GM19043 (cell line): ENCODE data around the gene PYROXD2.
"Not testable (repeated sequence)": the region's sequence is repeated elsewhere in the genome, so short reads cannot be mapped to it uniquely, and the experiment has no call there.

Source experiments
- ATAC-seq: cut with Tn5 transposase; IDR thresholded peaks from one replicate; pipeline ENCODE4 v1.9.1; 2021; ENCODE audit warnings: low read depth; ENCODE audit not compliant: unreplicated experiment

The PYROXD2 gene

DNA sequence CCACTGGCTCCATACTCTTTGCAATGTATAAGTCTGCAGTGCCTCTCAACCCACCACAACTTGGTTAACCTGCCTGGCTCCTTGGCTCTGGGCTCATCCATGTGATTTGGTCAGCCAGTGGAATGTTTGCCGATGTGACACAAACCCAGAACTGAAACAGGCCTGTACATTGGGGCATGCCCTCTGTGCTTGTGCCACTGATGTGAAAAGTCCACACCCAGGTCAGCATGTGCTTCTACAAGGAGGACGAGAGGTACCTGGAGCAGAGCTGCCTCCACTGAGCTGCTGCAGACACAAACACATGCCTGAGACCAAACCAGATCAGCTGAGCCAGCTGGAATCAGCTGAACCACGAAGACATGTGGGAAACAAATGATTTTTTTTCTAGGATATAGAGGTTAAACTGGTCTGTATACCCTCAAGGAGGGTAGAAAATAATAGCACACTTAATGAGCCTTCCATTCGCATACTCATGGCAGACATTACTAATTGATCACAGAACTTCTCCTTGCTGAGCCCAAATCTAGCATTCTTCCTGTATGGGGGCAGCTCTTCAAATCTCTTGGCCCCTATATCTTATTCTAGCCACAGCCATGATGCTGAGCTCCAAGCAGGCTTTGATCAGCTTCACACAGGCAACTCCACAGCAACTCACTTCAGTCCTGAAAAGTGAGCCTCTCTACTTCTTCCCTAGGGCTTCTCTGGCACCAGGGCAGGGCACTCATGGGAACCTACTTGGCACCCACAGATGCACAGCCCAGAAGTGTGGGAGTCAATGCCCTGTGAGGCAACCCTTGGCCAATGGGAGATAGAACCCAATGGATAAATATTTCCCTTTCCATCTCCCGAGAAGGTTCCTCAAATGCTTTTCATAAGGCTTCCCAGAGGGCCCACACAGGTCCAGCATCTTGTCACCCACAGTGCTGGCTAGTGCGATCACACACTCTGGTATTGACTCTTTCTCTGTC, 18.6 kb downstream of the PYROXD2 start:
- ATAC-seq: no peak

DNA sequence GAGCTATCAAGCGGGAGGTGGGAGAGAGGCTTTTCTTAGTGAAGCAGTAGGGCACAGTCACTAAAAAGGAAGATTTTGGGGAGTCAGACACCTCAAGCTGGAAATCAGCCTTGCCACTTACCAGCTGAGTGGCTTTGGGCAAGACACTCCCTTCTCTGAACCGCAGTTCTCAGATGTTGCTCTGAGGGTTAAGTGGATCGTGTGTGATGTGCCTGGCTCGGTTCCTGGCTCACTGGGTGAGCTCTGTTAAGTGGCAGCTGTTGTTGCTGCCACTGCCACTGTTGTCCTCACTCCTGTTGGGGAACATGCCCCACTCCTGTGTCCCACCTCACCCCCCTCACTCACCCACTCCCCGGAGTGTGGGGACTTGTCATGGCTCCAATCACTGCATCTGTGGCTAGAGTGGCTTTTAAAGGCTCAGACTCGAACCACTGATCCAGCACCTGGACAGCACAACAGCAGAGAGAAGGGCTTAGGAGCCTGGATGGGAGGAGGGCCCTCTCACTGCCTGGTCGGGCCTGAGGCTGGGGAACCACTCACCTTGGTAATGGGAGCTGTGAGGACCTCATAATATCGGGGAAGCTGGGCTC, 20.0 kb downstream of the PYROXD2 start:
- ATAC-seq: no peak

DNA sequence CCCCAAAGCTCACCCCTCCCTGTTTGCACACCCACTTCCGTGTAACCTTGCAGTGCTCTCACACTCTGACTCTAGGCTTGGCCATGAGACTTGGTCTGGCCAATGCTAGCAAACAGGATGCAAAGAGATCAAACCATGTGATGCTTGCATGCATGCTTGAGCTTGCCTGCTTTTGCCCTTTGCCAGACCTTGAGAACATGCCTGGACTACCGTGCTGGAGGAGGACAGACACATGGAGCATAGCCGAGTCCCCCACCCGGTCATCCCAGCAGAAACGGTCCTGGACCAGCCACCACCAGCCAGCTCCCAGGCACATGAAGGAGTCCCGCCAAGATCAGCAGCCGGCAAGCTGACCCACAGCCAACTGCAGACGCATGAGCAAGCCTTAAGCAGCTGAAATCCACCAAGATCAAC, 23.4 kb downstream of the PYROXD2 start:
- ATAC-seq: no peak

DNA sequence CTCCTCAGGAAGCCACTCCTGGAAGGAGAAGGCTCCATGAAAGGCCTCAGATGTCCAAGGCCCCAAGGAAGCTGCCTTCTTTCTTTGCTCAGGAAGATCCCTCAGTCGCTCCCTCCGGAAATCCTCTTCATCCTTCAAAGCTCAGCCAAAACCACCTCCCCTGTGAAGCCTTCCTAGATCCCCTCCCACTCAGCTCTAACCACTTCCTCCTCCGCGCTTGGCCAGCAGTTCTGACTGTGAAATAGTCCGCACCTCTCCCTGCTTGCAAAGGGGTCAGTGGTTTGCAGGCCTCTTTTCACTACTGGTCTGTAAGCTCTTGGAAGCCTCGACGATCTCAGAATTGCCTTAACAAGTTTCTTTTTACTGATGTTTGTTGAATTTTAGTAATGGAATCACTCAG, 23.9 kb downstream of the PYROXD2 start:
- no peak for ATAC-seq

DNA sequence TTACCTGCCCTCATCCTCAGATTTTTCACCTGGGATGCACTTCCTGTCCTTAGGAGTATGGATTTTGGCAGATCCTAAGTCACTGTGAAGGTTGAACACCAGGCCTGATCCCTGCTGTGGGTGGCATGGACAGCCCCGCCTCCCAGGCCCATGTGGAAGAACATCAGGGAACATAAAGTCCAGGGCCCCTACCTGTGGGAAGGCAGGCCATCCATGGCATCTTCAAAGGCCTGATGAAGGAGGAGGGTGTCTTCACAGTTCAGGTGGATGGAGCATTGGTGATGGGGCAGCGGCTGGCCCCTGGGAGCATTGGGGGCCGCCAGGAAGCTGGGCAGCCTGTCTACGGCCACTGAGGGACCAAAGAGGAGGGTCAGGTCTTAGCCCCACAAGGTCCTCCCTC, 24.6 kb downstream of the PYROXD2 start:
- ATAC-seq: no peak

DNA sequence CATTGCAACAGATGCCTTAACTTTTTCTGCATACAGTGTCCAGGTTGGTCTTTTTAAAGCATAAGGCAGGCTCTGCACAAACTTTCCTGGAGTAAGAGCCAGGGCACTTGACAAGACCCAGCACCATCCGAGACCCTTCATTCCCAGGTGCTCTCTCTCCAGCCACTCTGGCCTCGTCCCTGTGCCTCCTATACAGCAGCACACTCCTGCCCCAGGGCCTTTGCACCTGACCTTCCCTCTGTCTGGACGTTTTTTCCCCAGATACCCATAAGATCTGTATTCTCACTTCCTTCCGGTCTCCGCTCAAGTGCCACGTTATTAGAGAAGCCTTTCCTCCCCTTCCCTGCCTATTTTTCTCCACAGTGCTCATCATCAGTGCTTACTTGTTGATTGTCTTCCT, 25.6 kb downstream of the PYROXD2 start:
- ATAC-seq: no peak

DNA sequence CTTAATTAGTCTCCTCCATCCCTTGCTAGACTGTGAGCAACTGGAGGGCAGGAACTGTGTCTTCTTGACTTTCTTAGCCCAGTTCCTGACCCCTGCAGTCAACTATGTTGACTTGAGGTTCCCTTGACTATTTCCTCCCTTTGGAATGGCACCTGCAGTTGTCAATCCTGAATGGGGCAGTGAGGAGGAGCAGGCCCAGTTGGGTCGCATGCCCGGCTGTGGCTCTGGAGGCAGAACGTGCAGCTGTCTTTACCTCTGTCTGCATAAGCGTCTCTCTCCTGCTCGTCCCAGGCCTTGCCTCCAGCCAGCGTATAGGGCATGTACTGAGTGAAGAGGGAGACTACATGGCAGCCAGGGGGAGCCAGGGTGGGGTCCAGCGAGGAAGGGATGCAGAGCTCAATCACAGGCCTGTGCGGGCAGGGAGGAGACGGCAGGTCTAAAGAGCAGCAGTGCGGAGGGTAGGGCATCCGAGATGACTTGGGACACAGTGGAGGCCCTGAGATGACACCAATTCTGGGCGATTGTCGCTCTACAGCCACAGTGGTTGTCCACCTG, 26.8 kb downstream of the PYROXD2 start:
- ATAC-seq: no peak

DNA sequence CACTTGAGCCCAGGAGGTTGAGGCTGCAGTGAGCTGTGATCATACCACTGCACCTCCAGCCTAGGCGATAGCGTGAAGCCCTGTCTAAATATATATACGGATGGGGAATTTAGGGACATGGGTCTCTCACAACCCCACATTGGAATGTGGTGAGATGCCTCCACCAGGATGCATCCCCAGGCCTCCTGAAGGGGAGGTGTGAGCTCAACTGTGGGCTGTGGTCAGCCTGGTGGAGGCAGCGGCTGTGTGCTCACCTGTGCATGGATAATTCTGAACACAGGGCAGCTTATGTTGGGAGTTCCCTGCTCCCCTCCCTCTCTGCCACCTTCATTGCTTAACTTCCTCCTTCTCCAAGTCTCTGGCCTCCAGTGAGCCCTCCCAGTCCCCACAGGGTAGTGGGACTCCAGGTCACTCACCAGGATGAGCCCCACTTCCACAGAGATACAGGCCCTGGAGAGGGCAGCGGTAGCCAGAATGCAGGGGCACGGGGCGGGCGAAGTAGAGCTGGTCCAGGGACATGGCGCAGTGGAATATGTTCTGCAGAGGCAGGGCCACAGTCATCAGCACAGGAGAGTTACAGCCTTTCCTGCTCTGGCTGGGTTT, 30.4 kb downstream of the PYROXD2 start:
- ATAC-seq: no peak

DNA sequence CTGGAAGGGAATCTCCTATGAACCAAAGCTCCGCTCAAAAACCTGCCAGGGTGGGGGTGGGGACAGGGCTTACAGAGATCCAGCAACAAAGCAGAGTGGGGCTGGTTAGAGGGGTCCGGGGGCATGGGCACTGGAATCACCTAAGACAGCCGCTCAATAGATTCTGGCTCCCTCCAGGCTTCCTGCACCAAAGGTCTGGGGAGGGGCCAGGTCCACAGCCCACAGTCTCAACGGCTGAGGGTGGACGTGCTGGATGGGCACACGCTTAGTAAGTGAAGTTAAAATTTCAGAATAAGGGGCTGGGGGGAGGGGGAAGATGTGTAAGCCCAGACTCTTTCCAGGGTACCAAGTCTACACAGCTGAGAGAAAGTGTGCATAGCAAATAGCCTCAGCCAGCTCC, 31.1 kb downstream of the PYROXD2 start:
- ATAC-seq: no peak

DNA sequence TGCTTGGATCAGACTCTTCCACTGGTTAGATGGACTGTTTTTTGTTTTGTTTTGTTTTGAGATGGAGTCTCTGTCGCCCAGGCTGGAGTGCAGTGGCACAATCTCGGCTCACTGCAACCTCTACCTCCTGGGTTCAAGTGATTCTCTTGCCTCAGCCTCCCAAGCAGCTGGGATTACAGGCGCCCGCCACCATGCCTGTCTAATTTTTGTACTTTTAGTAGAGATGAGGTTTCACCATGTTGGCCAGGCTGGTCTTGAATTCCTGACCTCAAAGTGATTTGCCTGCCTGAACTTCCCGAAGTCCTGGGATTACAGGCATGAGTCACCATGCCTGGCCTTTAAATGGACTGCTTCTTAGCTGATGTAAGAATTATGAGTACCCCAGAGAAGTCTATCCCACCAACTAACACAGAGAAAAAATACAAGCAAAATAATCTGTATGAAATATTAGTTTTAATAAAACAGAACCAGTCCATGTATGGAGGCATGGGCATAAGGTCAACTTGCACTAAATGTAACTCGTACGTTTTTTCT, 31.8 kb downstream of the PYROXD2 start:
- ATAC-seq: not testable (repeated sequence)

DNA sequence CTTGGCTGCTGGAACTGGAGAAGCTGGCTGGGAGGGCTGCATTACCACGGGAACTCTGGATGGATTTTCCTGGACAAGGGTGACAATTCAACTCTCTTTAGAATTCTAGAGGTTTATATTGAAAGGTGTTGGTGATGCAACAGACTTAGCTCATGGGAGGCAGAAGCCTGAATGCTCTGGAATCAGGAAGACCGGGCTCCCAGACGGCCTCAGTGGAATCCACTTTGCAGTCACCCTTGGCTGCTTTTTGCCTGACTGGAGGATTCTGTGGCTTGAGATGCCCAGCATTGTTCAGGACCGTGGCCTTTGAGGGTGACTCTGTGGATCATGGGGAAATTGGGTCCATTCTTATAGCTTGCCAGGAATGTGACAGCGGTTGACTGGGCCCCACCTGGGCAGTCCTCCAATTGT, 32.3 kb downstream of the PYROXD2 start:
- no peak for ATAC-seq

DNA sequence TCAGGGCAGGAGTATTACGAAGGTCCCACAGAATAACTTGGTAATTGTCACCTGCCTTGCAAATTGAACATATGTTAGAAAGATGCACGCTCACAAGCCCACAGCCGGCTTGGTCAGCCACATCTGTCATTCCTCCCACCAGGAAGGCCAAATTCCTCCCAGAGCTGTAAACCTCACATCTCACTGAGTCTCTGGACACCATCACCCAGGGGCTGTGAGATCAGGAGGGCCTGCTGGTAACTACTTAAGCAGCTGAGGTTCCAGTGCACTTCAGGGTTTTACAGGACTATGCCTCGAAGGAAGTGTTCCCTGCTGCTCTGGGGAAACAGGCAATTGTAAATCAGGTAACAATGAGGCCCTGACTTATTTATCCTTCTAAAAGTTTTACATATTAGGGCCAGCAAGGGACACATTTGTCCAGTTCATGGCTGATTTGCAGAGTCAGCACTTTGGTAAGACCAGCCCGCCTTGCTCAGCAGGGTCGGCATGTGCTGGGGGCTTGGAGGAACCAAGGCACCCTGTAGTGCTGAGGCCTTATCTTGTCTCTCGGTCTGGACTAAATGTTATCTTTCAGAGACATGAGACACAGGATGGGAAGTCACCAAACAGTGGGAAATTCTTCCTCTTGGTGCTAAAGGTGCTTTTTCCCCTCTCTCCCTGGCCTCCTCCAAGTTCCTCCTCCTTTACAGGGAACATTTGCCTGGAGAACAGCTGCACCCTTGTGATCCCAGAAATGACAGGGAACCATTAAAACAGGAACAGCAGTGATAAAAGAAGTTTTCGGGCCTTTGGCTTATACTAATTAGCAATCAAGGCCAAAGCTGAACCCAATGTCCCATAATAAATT, 34.3 kb downstream of the PYROXD2 start:
- ATAC-seq: no peak

DNA sequence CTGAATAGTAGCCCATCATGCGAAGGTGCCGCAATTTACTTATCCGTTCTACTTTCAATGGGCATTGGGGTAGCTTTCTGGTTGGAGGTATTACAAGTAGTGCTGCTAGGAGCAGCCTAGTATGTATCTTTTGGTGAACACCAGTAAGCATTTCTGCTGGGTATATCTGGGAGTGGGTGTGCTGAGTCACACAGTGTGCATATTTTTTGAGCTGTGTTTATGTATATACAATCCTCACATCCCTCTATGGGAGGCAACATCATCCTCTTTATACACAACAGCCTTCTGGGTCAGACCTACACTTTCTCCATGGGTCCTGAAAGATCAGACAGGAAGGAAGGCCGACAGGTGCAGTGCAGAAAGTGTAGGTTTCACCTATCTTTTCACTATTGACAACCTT, 36.3 kb downstream of the PYROXD2 start:
- ATAC-seq: no peak

DNA sequence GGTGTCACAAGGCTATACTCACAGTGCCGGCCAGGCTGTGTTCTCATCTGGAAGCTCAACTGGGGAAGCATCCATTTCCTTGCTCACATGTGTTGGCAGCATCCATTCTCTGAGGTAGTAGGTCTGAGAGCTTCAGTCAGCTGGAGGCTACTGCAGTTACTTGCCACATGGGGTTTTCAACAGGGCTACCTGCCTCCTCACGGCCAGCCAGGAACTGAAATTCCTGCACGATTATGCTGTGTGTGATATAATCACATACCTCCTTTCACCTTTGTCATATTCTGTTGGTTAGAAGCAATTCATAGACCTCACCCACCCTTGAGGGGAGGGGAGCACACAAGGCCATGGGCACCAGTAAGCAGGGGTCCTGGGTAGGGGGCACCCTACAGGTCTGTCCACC, 37.4 kb downstream of the PYROXD2 start:
- no peak for ATAC-seq

DNA sequence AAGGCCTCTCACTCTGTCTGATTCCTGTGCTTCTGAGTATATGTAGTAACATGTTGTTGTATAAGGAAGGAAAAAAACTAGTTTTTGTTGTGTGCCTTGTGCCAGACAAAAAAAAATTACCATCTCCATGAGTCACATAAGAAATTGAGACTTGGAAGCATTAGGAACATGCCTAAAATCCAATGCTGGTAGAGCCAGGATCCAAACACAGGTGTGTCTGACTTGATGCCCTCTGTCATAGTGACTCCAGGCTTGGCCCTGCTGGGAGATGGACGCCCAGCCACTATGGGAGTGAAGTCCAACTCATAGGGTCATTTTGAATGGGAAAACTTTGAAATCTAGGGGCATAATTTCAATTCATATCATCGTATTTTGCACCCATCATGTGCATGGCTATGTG, 38.0 kb downstream of the PYROXD2 start:
- no peak for ATAC-seq

DNA sequence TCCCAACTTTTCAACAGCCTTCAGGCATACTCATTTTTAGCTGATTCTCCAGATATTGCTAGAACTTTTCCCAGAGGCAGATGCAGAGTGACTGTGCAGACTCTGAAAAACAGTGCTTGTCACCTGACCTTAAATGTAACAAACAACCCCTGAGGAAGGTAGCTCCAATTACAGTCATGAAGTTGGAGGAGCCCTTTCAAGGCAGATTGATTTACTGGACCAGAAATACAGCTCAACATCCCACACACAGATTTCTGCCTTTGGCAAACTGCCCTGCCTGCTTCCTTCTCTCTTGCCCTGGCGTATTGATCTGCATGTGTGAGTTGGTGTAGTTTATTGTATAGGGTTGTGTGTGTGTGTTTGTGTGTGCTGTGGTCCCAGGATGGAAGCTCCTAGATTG, 38.5 kb downstream of the PYROXD2 start:
- ATAC-seq: no peak

DNA sequence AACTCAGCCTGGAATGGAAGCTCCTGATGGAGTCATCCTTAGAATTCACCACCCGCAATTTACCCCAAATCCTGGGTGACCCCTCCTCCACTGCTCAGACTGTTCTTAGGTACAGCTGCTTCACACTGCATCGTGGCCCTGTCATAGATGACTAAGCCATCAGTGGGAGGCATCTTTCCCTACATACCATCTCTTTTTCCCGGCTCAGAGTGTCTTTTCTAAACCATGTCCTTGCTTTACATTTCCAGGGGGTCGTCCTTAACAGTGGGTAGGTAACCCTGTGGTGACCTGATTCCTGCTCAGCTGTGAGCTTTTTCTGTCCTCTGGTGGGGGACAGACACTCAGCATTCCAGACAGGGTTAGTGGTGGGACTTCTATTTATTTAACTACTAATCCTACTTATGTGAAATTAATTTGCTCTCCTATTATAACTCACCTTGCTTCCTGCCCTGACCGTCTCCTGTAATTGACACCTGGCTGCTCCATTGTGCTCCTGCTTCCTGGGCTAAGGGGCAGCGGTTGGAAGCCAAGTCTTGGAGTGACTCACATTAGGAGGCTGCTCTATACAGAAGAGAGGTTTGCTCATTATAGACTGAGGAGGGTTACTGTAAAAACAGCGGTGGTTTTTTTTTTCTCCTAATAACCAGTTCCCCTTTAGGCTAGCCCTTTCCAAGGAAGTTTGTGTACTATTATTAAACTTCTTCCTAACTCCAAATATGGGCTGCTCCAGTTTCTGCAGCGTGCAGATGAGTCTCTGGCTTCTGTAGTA, 40.6 kb downstream of the PYROXD2 start:
- no peak for ATAC-seq

DNA sequence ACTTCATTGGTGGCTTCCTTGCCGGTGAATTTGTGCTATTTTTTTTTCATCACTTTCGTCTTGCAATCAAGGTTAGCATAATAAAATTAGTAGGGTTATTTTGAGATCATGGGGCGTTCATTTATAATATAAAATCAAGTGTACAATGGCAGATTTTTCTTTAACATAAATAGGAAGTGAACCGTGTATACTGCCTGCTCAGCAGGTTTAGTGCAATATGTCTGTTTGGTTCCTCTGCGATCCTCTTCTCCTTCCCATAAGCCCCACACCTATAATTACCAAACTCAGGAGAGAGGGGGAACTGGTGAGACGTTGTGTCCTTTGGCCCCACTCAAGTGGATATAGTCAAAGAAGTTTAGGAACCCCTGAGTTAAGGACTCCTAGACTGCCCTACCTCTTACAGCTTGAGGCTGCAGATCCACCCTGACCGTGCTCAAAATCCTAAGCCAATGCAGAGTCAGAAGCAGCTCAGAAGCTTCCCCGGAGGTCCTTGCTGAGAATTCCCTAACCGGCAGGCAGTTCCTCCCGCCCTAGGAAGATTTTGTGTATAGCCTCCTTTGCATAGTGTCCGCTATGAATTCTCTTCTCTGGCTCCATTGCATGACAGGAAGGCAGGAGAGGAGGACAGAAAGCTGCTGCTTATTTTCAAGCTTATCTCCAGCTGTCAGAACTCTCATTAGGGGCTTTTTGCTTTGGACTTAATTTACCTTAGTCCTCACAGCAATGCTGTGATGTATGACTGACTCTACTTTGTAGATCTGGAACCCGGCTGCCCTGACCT, 41.5 kb downstream of the PYROXD2 start:
- ATAC-seq: no peak
